WTC11 (cell line): ENCODE measurements around the gene PRDM1. TPM values are rescaled to one million over a fixed set of nuclear protein-coding genes. Genes with fewer than 3 reads are reported as not detected.

Experiments used
- ATAC-seq: fragments of 200-7000 bp; cut with Tn5 transposase; 2 replicates; pipeline ENCODE4 v1.10.0; 2021; ENCODE audit warnings: mild to moderate bottlenecking, moderate library complexity
- CTCF ChIA-PET: fragments of 300-600 bp; sonication (Branson Sonifier 250); formaldehyde crosslinking; loops from one replicate; lab custom pipeline; 2021; ENCODE audit warnings: antibody characterized with exemption; lab: Charles Lee
- POLR2A ChIA-PET: fragments of 350-600 bp; sonication (Branson Sonifier 250); formaldehyde crosslinking; loops from one replicate; lab custom pipeline; 2021; ENCODE audit warnings: antibody characterized with exemption; lab: Charles Lee
- DNase-seq: peaks from one replicate; pipeline ENCODE4 v3.0.0; 2021; ENCODE audit warnings: low spot score
- H3K27ac Mint-ChIP-seq: 2 replicates; pipeline ENCODE4 v1.8.0; 2021; ENCODE audit warnings: mixed read lengths
- H3K27me3 Mint-ChIP-seq: 2 replicates; pipeline ENCODE4 v1.8.0; 2021; ENCODE audit warnings: low read depth, mild to moderate bottlenecking, moderate library complexity, mixed read lengths
- H3K36me3 Mint-ChIP-seq: 2 replicates; pipeline ENCODE4 v1.8.0; 2021; ENCODE audit warnings: mixed read lengths
- H3K4me1 Mint-ChIP-seq: 2 replicates; pipeline ENCODE4 v1.8.0; 2022; ENCODE audit warnings: mixed read lengths
- H3K4me3 Mint-ChIP-seq: 2 replicates; pipeline ENCODE4 v1.8.0; 2021; ENCODE audit warnings: mild to moderate bottlenecking, moderate library complexity, mixed read lengths
- H3K9me3 Mint-ChIP-seq: 2 replicates; pipeline ENCODE4 v1.8.0; 2021; ENCODE audit warnings: mixed read lengths
- AFF4 ChIP-seq: sonication (generic); formaldehyde crosslinking; IDR thresholded peaks from 2 replicates; pipeline ENCODE4 v1.8.1; 2023; ENCODE audit warnings: mild to moderate bottlenecking, missing genetic modification reagents, borderline replicate concordance
- AR ChIP-seq: fragments of 250-450 bp; sonication (Bioruptor Pico); IDR thresholded peaks from 2 replicates; pipeline ENCODE4 v1.9.0; 2021; ENCODE audit warnings: mild to moderate bottlenecking
- ARID4B ChIP-seq: sonication (generic); formaldehyde crosslinking; IDR thresholded peaks from 2 replicates; pipeline ENCODE4 v1.8.0; 2023; ENCODE audit warnings: missing genetic modification reagents, mild to moderate bottlenecking, borderline replicate concordance
- ATF3 ChIP-seq: sonication (generic); formaldehyde crosslinking; conservative IDR thresholded peaks from 2 replicates; pipeline ENCODE4 v1.8.1; 2022; ENCODE audit warnings: mild to moderate bottlenecking, missing genetic modification reagents
- CREB1 ChIP-seq: sonication (generic); formaldehyde crosslinking; IDR thresholded peaks from 2 replicates; pipeline ENCODE4 v1.8.0; 2023; ENCODE audit warnings: mild to moderate bottlenecking, missing genetic modification reagents
- CREM ChIP-seq: sonication (generic); formaldehyde crosslinking; IDR thresholded peaks from 2 replicates; pipeline ENCODE4 v1.8.1; 2022; ENCODE audit warnings: mild to moderate bottlenecking, missing genetic modification reagents, moderate library complexity
- ESRRA ChIP-seq: sonication (generic); formaldehyde crosslinking; IDR thresholded peaks from 2 replicates; pipeline ENCODE4 v1.8.1; 2022; ENCODE audit warnings: mild to moderate bottlenecking, missing genetic modification reagents, borderline replicate concordance
- FOXK1 ChIP-seq: sonication (generic); formaldehyde crosslinking; IDR thresholded peaks from 2 replicates; pipeline ENCODE4 v1.8.0; 2022; ENCODE audit warnings: mild to moderate bottlenecking, moderate library complexity, missing genetic modification reagents
- GTF2I ChIP-seq: fragments of 250-450 bp; sonication (Bioruptor Pico); conservative IDR thresholded peaks from 2 replicates; pipeline ENCODE4 v1.4.0; 2021; ENCODE audit warnings: mild to moderate bottlenecking
- IRF1 ChIP-seq: sonication (generic); formaldehyde crosslinking; IDR thresholded peaks from 2 replicates; pipeline ENCODE4 v1.8.0; 2023; ENCODE audit warnings: missing genetic modification reagents
- KAT7 ChIP-seq: sonication (generic); formaldehyde crosslinking; IDR thresholded peaks from 2 replicates; pipeline ENCODE4 v1.8.1; 2023; ENCODE audit warnings: missing genetic modification reagents, mild to moderate bottlenecking, borderline replicate concordance
- MAX ChIP-seq: sonication (generic); formaldehyde crosslinking; IDR thresholded peaks from 2 replicates; pipeline ENCODE4 v1.8.0; 2022; ENCODE audit warnings: mild to moderate bottlenecking, missing genetic modification reagents
- MLX ChIP-seq: sonication (generic); formaldehyde crosslinking; IDR thresholded peaks from 2 replicates; pipeline ENCODE4 v1.8.1; 2023; ENCODE audit warnings: mild to moderate bottlenecking, missing genetic modification reagents, moderate library complexity
- MXD4 ChIP-seq: fragments of 250-450 bp; sonication (Bioruptor Pico); IDR thresholded peaks from 2 replicates; pipeline ENCODE4 v1.8.0; 2021; ENCODE audit warnings: mild to moderate bottlenecking, moderate library complexity, borderline replicate concordance
- NFATC4 ChIP-seq: fragments of 250-450 bp; sonication (Bioruptor Pico); IDR thresholded peaks from 2 replicates; pipeline ENCODE4 v1.9.0; 2021; ENCODE audit warnings: mild to moderate bottlenecking
- SMAD3 ChIP-seq: sonication (generic); formaldehyde crosslinking; IDR thresholded peaks from 2 replicates; pipeline ENCODE4 v1.8.0; 2022; ENCODE audit warnings: missing genetic modification reagents, mild to moderate bottlenecking, borderline replicate concordance
- ZNF219 ChIP-seq: sonication (generic); formaldehyde crosslinking; IDR thresholded peaks from 2 replicates; pipeline ENCODE4 v1.8.0; 2023; ENCODE audit warnings: missing genetic modification reagents, mild to moderate bottlenecking, borderline replicate concordance
- ZNF416 ChIP-seq: fragments of 250-450 bp; sonication (Bioruptor Pico); IDR thresholded peaks from 2 replicates; pipeline ENCODE4 v1.9.0; 2021; ENCODE audit warnings: mild to moderate bottlenecking, inconsistent platforms
- ZNF423 ChIP-seq: fragments of 250-450 bp; sonication (Bioruptor Pico); IDR thresholded peaks from 2 replicates; pipeline ENCODE4 v2.1.2; 2022; ENCODE audit warnings: mild to moderate bottlenecking, moderate library complexity
- ZNF512 ChIP-seq: sonication (generic); formaldehyde crosslinking; IDR thresholded peaks from 2 replicates; pipeline ENCODE4 v1.8.1; 2022; ENCODE audit warnings: missing genetic modification reagents, borderline replicate concordance
- total RNA-seq: library from RNA; stranded (reverse); gene quantifications from 3 replicates; pipeline ENCODE4 v1.2.3, GENCODE V29; 2021

The PRDM1 gene
- total RNA-seq, 1 experiment from 2014 or later: 1.8 TPM

GRCh38 chr6:106106276-106107042 is 20.3 kb downstream of the PRDM1 start (continued):
- TF ChIP-seq AFF4 (CRISPR knock-in tag) (no peak), IRF1 (CRISPR knock-in tag) (no peak), KAT7 (CRISPR knock-in tag) (no peak)
- TF ChIP-seq, all 79 proteins: peak for 0

GRCh38 chr6:106107043-106107613 is 21.0 kb downstream of the PRDM1 start:
- ChIA-PET POLR2A (no interaction called here), CTCF (no interaction called here)
- Mint-ChIP-seq H3K9me3 (no peaks in the 10 kb centered on the region), H3K27ac (no peak overlapping the region), H3K4me3 (no peak overlapping the region), H3K36me3 (no peaks in the 10 kb centered on the region), H3K27me3 (no peaks in the 10 kb centered on the region), H3K4me1 (peaks cover 7% of the 10 kb centered on the region)
- TF ChIP-seq CREM: no peak
- no peak for TF ChIP-seq CREB1 (CRISPR knock-in tag)
- TF ChIP-seq AR: no peak
- TF ChIP-seq ESRRA (CRISPR knock-in tag): no peak
- no peak for TF ChIP-seq ARID4B
- TF ChIP-seq FOXK1 (CRISPR knock-in tag): no peak
- no peak for TF ChIP-seq ZNF219 (CRISPR knock-in tag)
- no peak for TF ChIP-seq ZNF423
- no peak for TF ChIP-seq MAX (CRISPR knock-in tag)
- no peak for TF ChIP-seq ATF3 (CRISPR knock-in tag)
- no peak for TF ChIP-seq GTF2I (CRISPR knock-in tag)
- no peak for TF ChIP-seq SMAD3
- TF ChIP-seq ZNF416 (CRISPR knock-in tag): no peak
- no peak for TF ChIP-seq MXD4 (CRISPR knock-in tag)
- TF ChIP-seq MLX (CRISPR knock-in tag): no peak
- TF ChIP-seq KAT7 (CRISPR knock-in tag): no peak
- TF ChIP-seq NFATC4: no peak
- TF ChIP-seq ZNF512 (CRISPR knock-in tag): no peak
- no peak for ATAC-seq
- DNase-seq: no peak
